GM12892 (cell line): ENCODE data around the gene CTSG.
"Not testable (repeated sequence)": the region's sequence is repeated elsewhere in the genome, so short reads cannot be mapped to it uniquely, and the experiment has no call there.

Source experiments
- DNase-seq: peaks from one replicate; pipeline ENCODE4 v3.0.0; 2011; ENCODE audit not compliant: insufficient read length
- FAIRE-seq: peaks from 2 replicates; lab custom pipeline; 2011; peaks lifted over from hg19 to GRCh38; lab: Jason Lieb, UNC
- POLR2A ChIP-seq: IDR thresholded peaks from 2 replicates; pipeline ENCODE4 v1.6.1; 2011; ENCODE audit warnings: low read depth, low read length, control low read depth
- POLR2AphosphoS5 ChIP-seq: IDR thresholded peaks from 2 replicates; pipeline ENCODE4 v1.6.1; 2011; ENCODE audit warnings: low read depth, low read length, control low read depth
- TAF1 ChIP-seq: IDR thresholded peaks from 2 replicates; pipeline ENCODE4 v1.6.1; 2011; ENCODE audit warnings: low read depth, mild to moderate bottlenecking, control low read depth, low read length, borderline replicate concordance

CTSG gene

GRCh38 chr14:24595073-24595808 lies 19.2 kb upstream of the CTSG start:
- FAIRE-seq (no peak), DNase-seq (no peak)
- TF ChIP-seq TAF1, result no peak

DNA sequence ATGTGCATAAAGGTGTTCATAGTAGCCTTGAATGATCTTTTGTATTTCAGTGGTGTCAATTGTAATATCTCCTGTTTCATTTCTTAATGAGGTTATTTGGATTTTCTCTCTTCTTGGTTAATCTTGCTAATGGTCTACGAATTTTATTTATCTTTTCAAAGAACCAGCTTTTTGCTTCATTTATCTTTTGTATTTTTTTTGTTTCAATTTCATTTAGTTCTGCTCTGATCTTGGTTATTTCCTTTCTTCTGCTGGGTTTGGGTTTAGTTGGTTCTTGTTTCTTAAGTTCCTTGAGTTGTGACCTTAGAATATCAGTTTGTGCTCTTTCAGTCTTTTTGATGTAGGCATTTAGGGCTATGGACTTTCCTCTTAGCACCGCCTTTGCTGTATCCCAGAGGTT lies 15.0 kb upstream of the CTSG start:
- not testable (repeated sequence) for FAIRE-seq, DNase-seq

GRCh38 chr14:24584402-24584801 lies 8.4 kb upstream of the CTSG start:
- FAIRE-seq, DNase-seq: not testable (repeated sequence)

DNA sequence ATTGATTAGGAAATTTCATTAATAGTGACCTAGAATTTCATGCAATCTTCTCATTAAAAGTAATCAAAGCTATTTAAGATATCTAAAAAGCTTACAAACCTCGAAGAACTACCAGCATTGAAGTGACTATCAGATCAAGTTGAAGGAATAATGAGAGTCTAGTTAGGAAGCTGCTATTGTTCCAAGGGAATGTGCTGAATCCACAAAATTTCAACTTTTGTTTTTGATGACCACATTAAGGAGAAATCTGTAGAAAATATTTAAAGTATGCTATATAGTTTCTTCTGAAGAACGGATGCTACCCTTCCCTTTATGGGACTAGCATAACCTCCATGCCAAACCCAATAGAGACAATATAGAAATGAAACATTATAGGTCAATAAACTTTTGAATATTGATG lies 2.5 kb upstream of the CTSG start:
- no peak for DNase-seq
- FAIRE-seq, result no peak
- TF ChIP-seq TAF1 (no peak), POLR2A (no peak), POLR2AphosphoS5 (no peak)

- no peak for TF ChIP-seq POLR2AphosphoS5
- TF ChIP-seq TAF1, result no peak
- TF ChIP-seq POLR2A, result no peak
- FAIRE-seq (no peak), DNase-seq (no peak)
Observed at GRCh38 chr14:24576771-24577170, 721 bp upstream of the CTSG start.

GRCh38 chr14:24574206-24574774 lies 1.8 kb downstream of the CTSG start:
- DNase-seq (no peak), FAIRE-seq (no peak)
- TF ChIP-seq TAF1 (no peak), POLR2AphosphoS5 (no peak), POLR2A (no peak)

GRCh38 chr14:24566318-24566717 lies 9.7 kb downstream of the CTSG start:
- FAIRE-seq (no peak), DNase-seq (no peak)
- TF ChIP-seq POLR2AphosphoS5, result no peak
- no peak for TF ChIP-seq TAF1
- no peak for TF ChIP-seq POLR2A

- no peak for FAIRE-seq
- no peak for DNase-seq
- TF ChIP-seq TAF1, result no peak
- no peak for TF ChIP-seq POLR2A
- TF ChIP-seq POLR2AphosphoS5, result no peak
Observed at GRCh38 chr14:24565766-24566165, 10.3 kb downstream of the CTSG start.

DNA sequence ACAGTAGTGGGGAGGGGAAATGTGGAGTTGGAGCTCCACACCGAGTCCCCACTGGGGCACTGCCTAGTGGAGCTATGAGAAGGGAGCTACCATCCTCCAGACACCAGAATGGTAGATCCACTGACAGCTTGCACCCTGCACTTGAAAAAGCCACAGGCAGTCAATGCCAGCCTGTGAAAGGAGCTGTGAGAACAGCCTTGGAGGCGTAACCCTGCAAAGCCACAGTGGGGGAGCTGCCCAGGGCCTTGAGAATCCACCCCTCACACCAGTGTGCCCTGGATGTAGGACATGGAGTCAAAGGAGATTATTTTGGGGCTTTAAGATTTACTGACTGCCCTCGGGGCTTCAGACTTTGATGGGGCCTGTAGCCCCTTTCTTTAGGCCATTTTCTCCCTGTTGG lies 12.5 kb downstream of the CTSG start:
- no peak for DNase-seq
- TF ChIP-seq POLR2A (no peak), TAF1 (no peak), POLR2AphosphoS5 (no peak)
- no peak for FAIRE-seq

DNA sequence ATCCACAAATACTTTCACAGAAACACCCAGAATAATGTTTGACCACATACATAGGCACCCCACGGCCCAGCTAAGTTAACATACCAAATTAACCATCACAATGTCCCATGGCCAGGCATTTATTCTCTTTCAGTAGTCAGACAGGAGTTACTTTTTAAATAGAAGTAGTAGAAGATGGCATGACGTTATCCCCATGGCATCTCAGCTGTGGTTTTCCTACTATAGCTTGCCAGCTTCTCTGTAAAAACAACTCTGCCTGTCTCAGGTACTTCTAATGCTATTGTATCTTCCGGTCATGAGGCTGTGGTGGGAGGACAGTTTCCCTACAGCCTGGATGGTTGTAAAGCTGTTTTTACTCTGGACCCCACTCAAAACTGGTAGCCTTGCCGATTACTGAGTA lies 19.3 kb downstream of the CTSG start:
- TF ChIP-seq TAF1 (no peak), POLR2AphosphoS5 (no peak), POLR2A (no peak)
- FAIRE-seq, result no peak
- no peak for DNase-seq

GRCh38 chr14:24549064-24549463 lies 27.0 kb downstream of the CTSG start:
- not testable (repeated sequence) for FAIRE-seq, DNase-seq

DNA sequence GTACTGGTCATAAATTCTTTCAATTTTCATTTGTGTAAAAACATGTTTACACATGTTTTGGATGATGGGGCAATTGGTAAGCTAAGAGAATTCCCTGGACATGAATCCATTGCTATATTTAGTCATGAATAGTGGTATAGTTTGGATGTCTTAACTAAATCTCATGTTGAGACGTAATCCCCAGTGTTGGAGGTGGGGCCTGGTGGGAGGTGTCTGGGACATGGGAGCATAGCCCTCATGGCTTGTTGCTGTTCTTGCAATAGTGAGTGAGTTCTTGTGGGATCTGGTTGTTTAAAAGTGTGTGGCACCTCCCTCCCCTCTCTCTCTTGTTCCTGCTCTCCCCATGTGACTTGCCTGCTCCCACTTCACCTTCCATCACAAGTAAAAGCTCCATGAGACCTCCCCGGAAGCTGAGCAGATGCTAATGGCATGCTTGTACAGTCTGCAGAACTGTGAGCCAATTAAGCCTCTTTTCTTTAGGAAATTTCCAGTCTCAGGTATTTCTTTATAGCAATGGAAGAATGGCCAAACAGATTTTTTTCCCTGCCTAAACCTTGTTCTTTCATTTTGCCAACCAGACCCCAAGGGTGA lies 33.6 kb downstream of the CTSG start:
- DNase-seq (no peak), FAIRE-seq (no peak)
- no peak for TF ChIP-seq POLR2AphosphoS5
- no peak for TF ChIP-seq POLR2A

DNA sequence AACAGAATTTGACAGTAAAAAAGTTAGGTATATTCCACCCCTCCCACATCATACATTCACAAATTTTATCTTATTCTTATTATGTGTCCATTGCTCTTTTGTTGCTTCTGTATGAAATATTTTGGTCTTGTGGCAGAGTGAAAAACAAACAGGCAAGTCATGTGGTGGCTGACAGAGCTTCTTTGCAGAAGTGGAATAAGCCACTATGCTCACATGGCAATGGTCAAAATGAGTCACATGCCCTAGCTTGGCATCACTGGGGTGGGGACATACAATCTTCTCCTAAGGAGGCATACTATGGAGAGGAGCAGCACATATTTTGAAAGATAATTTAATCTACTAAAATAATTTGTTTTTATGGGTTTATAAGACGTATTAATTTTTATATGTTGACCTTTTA lies 40.3 kb downstream of the CTSG start:
- no peak for DNase-seq
- FAIRE-seq, result no peak
- TF ChIP-seq TAF1 (no peak), POLR2AphosphoS5 (no peak), POLR2A (no peak)
